HepG2 (cell line): ENCODE results near the gene HES3. TPM values are rescaled to one million over a fixed set of nuclear protein-coding genes. Genes with fewer than 3 reads are reported as not detected.

Experiments used
- FOXA1 ChIP-seq, 2 experiments: fragments of 450-650 bp in 1 of 2; sonication (generic) in 1 of 2; formaldehyde crosslinking in 1 of 2; IDR thresholded peaks; 2 replicates each; pipeline versions ENCODE4 v1.4.0 to v1.6.1; 2016 to 2020; ENCODE audit warnings: missing genetic modification reagents in 1 of 2
- HES4 ChIP-seq: sonication (generic); formaldehyde crosslinking; IDR thresholded peaks from 2 replicates; pipeline ENCODE4 v1.9.0; 2021; ENCODE audit warnings: mild to moderate bottlenecking, missing genetic modification reagents, borderline replicate concordance
- ISL2 ChIP-seq: sonication (generic); formaldehyde crosslinking; IDR thresholded peaks from 2 replicates; pipeline ENCODE4 v1.5.0; 2020; ENCODE audit warnings: missing genetic modification reagents
- KLF6 ChIP-seq: IDR thresholded peaks from 2 replicates; pipeline ENCODE4 v1.8.0; 2016; ENCODE audit warnings: missing biosample characterization, missing genetic modification reagents
- PAWR ChIP-seq: sonication (generic); formaldehyde crosslinking; IDR thresholded peaks from 2 replicates; pipeline ENCODE4 v1.4.0; 2020; ENCODE audit warnings: missing genetic modification reagents, mild to moderate bottlenecking, borderline replicate concordance
- REPIN1 ChIP-seq: sonication (generic); formaldehyde crosslinking; IDR thresholded peaks from 2 replicates; pipeline ENCODE4 v1.8.0; 2022; ENCODE audit warnings: missing genetic modification reagents, low read depth, mild to moderate bottlenecking, borderline replicate concordance
- ZNF205 ChIP-seq: IDR thresholded peaks from 2 replicates; pipeline ENCODE4 v1.6.1; 2018; ENCODE audit warnings: missing biosample characterization, missing genetic modification reagents
- ZNF546 ChIP-seq: sonication (generic); formaldehyde crosslinking; conservative IDR thresholded peaks from 2 replicates; pipeline ENCODE4 v1.8.1; 2023; ENCODE audit warnings: mild to moderate bottlenecking, missing genetic modification reagents
- ZNF747 ChIP-seq: sonication (generic); formaldehyde crosslinking; IDR thresholded peaks from 2 replicates; pipeline ENCODE4 v1.8.1; 2023; ENCODE audit warnings: missing genetic modification reagents, mild to moderate bottlenecking, borderline replicate concordance
- polyA plus RNA-seq, 8 experiments: library from polyadenylated mRNA; depleted of rRNA in 3 of 8; stranded (reverse) in 7 of 8; unstranded in 1 of 8; fragments of >200 nt; fragmentation: Illumina TruSeq in 4 of 8; extraction: Trizol in 4 of 8; gene quantifications; 2 replicates each; pipeline versions ENCODE4 v1.2.1 to v1.2.3, GENCODE V29; 2011 to 2016; ENCODE audit warnings: low read depth in 4 of 8, missing spikeins in 1 of 8, mixed read lengths in 1 of 8; ENCODE audit not compliant: insufficient read depth in 1 of 8
- total RNA-seq, 5 experiments: library from RNA; depleted of rRNA; stranded (reverse); fragments of >200 nt; fragmentation: Illumina TruSeq; extraction: Trizol; gene quantifications; 2 replicates each; pipeline ENCODE4 v1.2.3, GENCODE V29; 2016; ENCODE audit warnings: low read depth in 1 of 5
- TF ChIP-seq, protein P1 (sequence below): sonication (generic); formaldehyde crosslinking; IDR thresholded peaks from 2 replicates; pipeline ENCODE4; 2020; ENCODE audit warnings: missing genetic modification reagents, mild to moderate bottlenecking, borderline replicate concordance
- TF ChIP-seq, protein P2 (sequence below): sonication (generic); formaldehyde crosslinking; IDR thresholded peaks from 2 replicates; pipeline ENCODE4 v1.5.0; 2020; ENCODE audit warnings: mild to moderate bottlenecking, missing genetic modification reagents, borderline replicate concordance
- TF ChIP-seq, protein P3 (sequence below), 2 experiments: sonication (generic) in 1 of 2; formaldehyde crosslinking in 1 of 2; IDR thresholded peaks; 2 replicates each; pipeline versions ENCODE4 v1.4.0 to v1.6.1; 2018 to 2020; ENCODE audit warnings: missing genetic modification reagents in 2 of 2, borderline replicate concordance in 1 of 2, low read depth in 1 of 2, mild to moderate bottlenecking in 1 of 2, missing biosample characterization in 1 of 2
- TF ChIP-seq, protein P4 (sequence below): sonication (generic); formaldehyde crosslinking; IDR thresholded peaks from 2 replicates; pipeline ENCODE4 v1.4.0; 2020; ENCODE audit warnings: missing genetic modification reagents, borderline replicate concordance
- TF ChIP-seq, protein P5 (sequence below): sonication (generic); formaldehyde crosslinking; IDR thresholded peaks from 2 replicates; pipeline ENCODE4 v1.5.1; 2020; ENCODE audit warnings: missing genetic modification reagents, mild to moderate bottlenecking, borderline replicate concordance

The HES3 gene
- total and polyA plus RNA-seq, 2 of the 13 experiments (the other 11 are each of a cell fraction or from before 2014, with no cell fraction given), result not detected

DNA sequence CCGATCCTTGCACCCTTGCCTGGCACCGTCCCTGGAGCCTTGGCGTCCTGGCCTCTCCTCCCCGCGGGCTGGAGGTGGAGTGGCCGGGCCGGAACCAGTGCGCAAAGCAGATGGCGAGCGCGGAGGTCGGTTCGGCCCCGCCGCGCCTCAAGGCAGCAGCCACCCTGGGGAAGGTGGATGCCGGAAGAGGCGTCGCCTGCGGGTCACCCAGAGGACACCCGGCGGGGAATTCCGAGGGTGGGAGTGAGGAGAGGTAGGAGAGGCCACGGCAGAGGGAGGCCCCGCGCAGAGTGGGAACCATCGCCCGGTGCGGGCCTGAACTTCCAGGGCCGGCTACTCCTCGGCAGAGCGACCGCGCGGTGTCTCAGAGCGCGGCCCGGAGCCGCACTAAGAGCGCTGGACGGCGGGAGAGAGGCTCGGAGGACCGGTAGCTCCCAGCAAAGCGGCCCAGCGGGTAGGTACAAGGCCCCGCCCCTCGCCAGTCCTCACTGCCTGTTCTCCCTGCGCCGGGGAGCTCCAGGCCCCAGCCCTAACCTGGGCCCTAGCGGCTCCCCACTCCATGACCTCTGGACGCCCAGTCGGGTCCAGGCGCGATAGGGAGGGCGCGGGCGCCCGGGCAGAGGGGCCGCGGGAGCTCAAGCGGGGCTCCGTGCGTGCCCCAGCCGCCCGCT lies 38.0 kb upstream of the HES3 start, which contains the start of gene RNF207 (continued):
- TF ChIP-seq, protein P1, sequence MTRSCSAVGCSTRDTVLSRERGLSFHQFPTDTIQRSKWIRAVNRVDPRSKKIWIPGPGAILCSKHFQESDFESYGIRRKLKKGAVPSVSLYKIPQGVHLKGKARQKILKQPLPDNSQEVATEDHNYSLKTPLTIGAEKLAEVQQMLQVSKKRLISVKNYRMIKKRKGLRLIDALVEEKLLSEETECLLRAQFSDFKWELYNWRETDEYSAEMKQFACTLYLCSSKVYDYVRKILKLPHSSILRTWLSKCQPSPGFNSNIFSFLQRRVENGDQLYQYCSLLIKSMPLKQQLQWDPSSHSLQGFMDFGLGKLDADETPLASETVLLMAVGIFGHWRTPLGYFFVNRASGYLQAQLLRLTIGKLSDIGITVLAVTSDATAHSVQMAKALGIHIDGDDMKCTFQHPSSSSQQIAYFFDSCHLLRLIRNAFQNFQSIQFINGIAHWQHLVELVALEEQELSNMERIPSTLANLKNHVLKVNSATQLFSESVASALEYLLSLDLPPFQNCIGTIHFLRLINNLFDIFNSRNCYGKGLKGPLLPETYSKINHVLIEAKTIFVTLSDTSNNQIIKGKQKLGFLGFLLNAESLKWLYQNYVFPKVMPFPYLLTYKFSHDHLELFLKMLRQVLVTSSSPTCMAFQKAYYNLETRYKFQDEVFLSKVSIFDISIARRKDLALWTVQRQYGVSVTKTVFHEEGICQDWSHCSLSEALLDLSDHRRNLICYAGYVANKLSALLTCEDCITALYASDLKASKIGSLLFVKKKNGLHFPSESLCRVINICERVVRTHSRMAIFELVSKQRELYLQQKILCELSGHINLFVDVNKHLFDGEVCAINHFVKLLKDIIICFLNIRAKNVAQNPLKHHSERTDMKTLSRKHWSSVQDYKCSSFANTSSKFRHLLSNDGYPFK (CRISPR knock-in tag), result no peak
- TF ChIP-seq, protein P2, sequence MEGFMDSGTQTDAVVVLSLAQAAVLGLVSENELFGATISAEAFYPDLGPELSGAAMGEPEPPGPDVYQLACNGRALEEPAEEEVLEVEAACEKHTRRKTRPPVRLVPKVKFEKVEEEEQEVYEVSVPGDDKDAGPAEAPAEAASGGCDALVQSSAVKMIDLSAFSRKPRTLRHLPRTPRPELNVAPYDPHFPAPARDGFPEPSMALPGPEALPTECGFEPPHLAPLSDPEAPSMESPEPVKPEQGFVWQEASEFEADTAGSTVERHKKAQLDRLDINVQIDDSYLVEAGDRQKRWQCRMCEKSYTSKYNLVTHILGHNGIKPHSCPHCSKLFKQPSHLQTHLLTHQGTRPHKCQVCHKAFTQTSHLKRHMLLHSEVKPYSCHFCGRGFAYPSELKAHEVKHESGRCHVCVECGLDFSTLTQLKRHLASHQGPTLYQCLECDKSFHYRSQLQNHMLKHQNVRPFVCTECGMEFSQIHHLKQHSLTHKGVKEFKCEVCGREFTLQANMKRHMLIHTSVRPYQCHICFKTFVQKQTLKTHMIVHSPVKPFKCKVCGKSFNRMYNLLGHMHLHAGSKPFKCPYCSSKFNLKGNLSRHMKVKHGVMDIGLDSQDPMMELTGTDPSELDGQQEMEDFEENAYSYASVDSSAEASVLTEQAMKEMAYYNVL (CRISPR knock-in tag), result peak; percentile 81
- 0 out of 2 replicates have a peak, but pooled peaks have one; percentile 8 for TF ChIP-seq ZNF205 (CRISPR knock-in tag)
- TF ChIP-seq, protein P3, sequence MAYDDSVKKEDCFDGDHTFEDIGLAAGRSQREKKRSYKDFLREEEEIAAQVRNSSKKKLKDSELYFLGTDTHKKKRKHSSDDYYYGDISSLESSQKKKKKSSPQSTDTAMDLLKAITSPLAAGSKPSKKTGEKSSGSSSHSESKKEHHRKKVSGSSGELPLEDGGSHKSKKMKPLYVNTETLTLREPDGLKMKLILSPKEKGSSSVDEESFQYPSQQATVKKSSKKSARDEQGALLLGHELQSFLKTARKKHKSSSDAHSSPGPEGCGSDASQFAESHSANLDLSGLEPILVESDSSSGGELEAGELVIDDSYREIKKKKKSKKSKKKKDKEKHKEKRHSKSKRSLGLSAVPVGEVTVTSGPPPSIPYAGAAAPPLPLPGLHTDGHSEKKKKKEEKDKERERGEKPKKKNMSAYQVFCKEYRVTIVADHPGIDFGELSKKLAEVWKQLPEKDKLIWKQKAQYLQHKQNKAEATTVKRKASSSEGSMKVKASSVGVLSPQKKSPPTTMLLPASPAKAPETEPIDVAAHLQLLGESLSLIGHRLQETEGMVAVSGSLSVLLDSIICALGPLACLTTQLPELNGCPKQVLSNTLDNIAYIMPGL (CRISPR knock-in tag; IDR thresholded peaks at IDR 0.05; ENCODE audit: borderline replicate concordance in 1 of 2, low read depth in 1 of 2), result peak; percentile 91 to 95
- peak; percentile 80 for TF ChIP-seq REPIN1 (CRISPR knock-in tag)
- no peak; the same call in none of the 2 replicates for TF ChIP-seq ZNF747
- TF ChIP-seq ISL2 (CRISPR knock-in tag), result peak; percentile 59
- 0 out of 2 replicates have a peak, but pooled peaks have one; percentile 31 for TF ChIP-seq ZNF546
- TF ChIP-seq, protein P4, sequence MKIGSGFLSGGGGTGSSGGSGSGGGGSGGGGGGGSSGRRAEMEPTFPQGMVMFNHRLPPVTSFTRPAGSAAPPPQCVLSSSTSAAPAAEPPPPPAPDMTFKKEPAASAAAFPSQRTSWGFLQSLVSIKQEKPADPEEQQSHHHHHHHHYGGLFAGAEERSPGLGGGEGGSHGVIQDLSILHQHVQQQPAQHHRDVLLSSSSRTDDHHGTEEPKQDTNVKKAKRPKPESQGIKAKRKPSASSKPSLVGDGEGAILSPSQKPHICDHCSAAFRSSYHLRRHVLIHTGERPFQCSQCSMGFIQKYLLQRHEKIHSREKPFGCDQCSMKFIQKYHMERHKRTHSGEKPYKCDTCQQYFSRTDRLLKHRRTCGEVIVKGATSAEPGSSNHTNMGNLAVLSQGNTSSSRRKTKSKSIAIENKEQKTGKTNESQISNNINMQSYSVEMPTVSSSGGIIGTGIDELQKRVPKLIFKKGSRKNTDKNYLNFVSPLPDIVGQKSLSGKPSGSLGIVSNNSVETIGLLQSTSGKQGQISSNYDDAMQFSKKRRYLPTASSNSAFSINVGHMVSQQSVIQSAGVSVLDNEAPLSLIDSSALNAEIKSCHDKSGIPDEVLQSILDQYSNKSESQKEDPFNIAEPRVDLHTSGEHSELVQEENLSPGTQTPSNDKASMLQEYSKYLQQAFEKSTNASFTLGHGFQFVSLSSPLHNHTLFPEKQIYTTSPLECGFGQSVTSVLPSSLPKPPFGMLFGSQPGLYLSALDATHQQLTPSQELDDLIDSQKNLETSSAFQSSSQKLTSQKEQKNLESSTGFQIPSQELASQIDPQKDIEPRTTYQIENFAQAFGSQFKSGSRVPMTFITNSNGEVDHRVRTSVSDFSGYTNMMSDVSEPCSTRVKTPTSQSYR, result 0 out of 2 replicates have a peak, but pooled peaks have one; percentile 10
- TF ChIP-seq FOXA1 (IDR thresholded peaks at IDR 0.05), result no peak
- TF ChIP-seq FOXA1 (CRISPR knock-in tag; IDR thresholded peaks at IDR 0.05), result peak; percentile 22; the same call in 1 of the 2 replicates
- 0 out of 2 replicates have a peak, but pooled peaks have one; percentile 58 for TF ChIP-seq PAWR (CRISPR knock-in tag)
- TF ChIP-seq, protein P5, sequence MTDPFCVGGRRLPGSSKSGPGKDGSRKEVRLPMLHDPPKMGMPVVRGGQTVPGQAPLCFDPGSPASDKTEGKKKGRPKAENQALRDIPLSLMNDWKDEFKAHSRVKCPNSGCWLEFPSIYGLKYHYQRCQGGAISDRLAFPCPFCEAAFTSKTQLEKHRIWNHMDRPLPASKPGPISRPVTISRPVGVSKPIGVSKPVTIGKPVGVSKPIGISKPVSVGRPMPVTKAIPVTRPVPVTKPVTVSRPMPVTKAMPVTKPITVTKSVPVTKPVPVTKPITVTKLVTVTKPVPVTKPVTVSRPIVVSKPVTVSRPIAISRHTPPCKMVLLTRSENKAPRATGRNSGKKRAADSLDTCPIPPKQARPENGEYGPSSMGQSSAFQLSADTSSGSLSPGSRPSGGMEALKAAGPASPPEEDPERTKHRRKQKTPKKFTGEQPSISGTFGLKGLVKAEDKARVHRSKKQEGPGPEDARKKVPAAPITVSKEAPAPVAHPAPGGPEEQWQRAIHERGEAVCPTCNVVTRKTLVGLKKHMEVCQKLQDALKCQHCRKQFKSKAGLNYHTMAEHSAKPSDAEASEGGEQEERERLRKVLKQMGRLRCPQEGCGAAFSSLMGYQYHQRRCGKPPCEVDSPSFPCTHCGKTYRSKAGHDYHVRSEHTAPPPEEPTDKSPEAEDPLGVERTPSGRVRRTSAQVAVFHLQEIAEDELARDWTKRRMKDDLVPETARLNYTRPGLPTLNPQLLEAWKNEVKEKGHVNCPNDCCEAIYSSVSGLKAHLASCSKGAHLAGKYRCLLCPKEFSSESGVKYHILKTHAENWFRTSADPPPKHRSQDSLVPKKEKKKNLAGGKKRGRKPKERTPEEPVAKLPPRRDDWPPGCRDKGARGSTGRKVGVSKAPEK, result 0 out of 2 replicates have a peak, but pooled peaks have one; percentile 13
- no peak; the same call in 1 of the 2 replicates for TF ChIP-seq HES4
- peak; percentile 70; the same call in 1 of the 2 replicates for TF ChIP-seq KLF6 (CRISPR knock-in tag)
